Measurements from ENCODE around the gene GPR146.

DNA sequence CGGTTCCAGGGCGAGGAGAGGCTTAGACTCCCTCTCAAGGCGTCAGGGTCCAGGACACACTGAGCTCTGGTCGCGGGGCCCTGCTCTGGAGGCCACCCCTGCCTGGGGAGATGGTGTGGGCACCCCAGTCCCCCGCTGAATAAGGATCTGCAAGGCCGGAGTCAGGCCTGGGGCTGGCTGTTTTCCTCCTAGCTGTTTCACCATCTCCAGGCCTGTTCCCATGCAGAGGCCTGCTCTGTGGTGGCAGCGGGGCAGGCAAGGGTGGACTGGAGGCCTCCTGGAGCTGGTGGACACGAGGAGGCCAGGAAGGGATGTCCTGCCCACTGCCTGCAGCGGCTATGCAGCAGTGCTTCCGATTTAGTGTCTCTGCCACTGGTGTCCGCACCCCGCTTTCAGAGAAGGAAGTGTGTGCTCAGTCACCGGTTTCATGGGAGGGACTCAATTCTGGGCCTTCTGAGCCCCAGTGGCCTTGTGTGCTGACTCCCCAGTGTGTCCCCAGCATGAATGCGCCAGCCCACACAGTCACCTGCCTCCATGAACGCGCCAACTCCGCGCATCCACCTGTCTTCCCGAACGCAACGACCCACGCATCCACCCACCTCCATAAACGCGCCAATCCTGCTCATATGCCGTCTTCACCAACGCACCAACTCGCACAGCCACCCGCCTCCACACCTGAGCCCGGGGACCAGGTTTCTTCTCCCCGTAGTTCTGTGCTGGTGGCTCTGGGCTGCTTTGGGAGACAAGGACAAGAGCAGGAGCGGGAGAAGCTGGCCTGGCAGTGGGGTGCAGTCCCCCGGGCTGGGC, 14.5 kb upstream of the GPR146 start:
- TF ChIP-seq TEAD4 (IDR thresholded peaks at IDR 0.05; ENCODE audit: low read depth, low read length) (no peak), EGR1 (IDR thresholded peaks at IDR 0.05; ENCODE audit: borderline replicate concordance, low read depth, low read length) (no peak), YY1 (IDR thresholded peaks at IDR 0.05; ENCODE audit: low read depth, low read length) (no peak), TAF1 (IDR thresholded peaks at IDR 0.05; ENCODE audit: low read depth, low read length) (no peak), RFX5 (IDR thresholded peaks at IDR 0.05; ENCODE audit: borderline replicate concordance, low read depth, low read length) (no peak)
- TF ChIP-seq, protein P1, sequence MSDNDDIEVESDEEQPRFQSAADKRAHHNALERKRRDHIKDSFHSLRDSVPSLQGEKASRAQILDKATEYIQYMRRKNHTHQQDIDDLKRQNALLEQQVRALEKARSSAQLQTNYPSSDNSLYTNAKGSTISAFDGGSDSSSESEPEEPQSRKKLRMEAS (IDR thresholded peaks at IDR 0.05): no peak
- TF ChIP-seq, protein P2, sequence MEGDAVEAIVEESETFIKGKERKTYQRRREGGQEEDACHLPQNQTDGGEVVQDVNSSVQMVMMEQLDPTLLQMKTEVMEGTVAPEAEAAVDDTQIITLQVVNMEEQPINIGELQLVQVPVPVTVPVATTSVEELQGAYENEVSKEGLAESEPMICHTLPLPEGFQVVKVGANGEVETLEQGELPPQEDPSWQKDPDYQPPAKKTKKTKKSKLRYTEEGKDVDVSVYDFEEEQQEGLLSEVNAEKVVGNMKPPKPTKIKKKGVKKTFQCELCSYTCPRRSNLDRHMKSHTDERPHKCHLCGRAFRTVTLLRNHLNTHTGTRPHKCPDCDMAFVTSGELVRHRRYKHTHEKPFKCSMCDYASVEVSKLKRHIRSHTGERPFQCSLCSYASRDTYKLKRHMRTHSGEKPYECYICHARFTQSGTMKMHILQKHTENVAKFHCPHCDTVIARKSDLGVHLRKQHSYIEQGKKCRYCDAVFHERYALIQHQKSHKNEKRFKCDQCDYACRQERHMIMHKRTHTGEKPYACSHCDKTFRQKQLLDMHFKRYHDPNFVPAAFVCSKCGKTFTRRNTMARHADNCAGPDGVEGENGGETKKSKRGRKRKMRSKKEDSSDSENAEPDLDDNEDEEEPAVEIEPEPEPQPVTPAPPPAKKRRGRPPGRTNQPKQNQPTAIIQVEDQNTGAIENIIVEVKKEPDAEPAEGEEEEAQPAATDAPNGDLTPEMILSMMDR (IDR thresholded peaks at IDR 0.05; ENCODE audit: control extremely low read depth in 1 of 3, insufficient read depth in 1 of 3, low read depth in 1 of 3, low read length in 3 of 3): no peak
- TF ChIP-seq, protein P3, sequence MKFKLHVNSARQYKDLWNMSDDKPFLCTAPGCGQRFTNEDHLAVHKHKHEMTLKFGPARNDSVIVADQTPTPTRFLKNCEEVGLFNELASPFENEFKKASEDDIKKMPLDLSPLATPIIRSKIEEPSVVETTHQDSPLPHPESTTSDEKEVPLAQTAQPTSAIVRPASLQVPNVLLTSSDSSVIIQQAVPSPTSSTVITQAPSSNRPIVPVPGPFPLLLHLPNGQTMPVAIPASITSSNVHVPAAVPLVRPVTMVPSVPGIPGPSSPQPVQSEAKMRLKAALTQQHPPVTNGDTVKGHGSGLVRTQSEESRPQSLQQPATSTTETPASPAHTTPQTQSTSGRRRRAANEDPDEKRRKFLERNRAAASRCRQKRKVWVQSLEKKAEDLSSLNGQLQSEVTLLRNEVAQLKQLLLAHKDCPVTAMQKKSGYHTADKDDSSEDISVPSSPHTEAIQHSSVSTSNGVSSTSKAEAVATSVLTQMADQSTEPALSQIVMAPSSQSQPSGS (IDR thresholded peaks at IDR 0.05; ENCODE audit: low read length): no peak

Data from H1 (cell line).